BLaER1 treated with 17β-estradiol and CSF1 and Interleukin-3, amounts not matched to agents 10 nM and 100 nM (cell line): ENCODE measurements around the gene CELSR3.
A peak's percentile ranks its signal among the peaks of the same experiment; 100 is the strongest.

ENCODE experiments used
- H3K27ac ChIP-seq, 11 experiments: shearing (Covaris generic); formaldehyde crosslinking; 2 replicates each; pipeline ENCODE4 v1.8.1; 2022
- H3K27me3 ChIP-seq, 11 experiments: shearing (Covaris generic); formaldehyde crosslinking; 2 replicates each; pipeline ENCODE4 v1.8.1; 2022
- H3K36me3 ChIP-seq, 11 experiments: shearing (Covaris generic); formaldehyde crosslinking; 2 replicates each; pipeline ENCODE4 v1.8.1; 2022
- H3K4me1 ChIP-seq, 10 experiments: shearing (Covaris generic); formaldehyde crosslinking; 2 replicates each; pipeline ENCODE4 v1.8.1; 2022
- H3K4me2 ChIP-seq, 11 experiments: shearing (Covaris generic); formaldehyde crosslinking; 2 replicates each; pipeline ENCODE4 v1.8.1; 2022
- H3K4me3 ChIP-seq, 10 experiments: shearing (Covaris generic); formaldehyde crosslinking; 2 replicates each; pipeline ENCODE4 v1.8.1; 2022
- H3K9ac ChIP-seq, 11 experiments: shearing (Covaris generic); formaldehyde crosslinking; 2 replicates each; pipeline ENCODE4 v1.8.1; 2022
- H3K9me3 ChIP-seq, 11 experiments: shearing (Covaris generic); formaldehyde crosslinking; replicated peaks in 1 of 11; 2 replicates each; pipeline ENCODE4 v1.8.1; 2022
- H4K20me1 ChIP-seq, 11 experiments: shearing (Covaris generic); formaldehyde crosslinking; 2 replicates each; pipeline ENCODE4 v1.8.1; 2022
- Cebpa-rat ChIP-seq, 11 experiments: shearing (Covaris generic); IDR thresholded peaks; 2 replicates each; pipeline ENCODE4 v1.8.1; 2022

CELSR3 gene

DNA sequence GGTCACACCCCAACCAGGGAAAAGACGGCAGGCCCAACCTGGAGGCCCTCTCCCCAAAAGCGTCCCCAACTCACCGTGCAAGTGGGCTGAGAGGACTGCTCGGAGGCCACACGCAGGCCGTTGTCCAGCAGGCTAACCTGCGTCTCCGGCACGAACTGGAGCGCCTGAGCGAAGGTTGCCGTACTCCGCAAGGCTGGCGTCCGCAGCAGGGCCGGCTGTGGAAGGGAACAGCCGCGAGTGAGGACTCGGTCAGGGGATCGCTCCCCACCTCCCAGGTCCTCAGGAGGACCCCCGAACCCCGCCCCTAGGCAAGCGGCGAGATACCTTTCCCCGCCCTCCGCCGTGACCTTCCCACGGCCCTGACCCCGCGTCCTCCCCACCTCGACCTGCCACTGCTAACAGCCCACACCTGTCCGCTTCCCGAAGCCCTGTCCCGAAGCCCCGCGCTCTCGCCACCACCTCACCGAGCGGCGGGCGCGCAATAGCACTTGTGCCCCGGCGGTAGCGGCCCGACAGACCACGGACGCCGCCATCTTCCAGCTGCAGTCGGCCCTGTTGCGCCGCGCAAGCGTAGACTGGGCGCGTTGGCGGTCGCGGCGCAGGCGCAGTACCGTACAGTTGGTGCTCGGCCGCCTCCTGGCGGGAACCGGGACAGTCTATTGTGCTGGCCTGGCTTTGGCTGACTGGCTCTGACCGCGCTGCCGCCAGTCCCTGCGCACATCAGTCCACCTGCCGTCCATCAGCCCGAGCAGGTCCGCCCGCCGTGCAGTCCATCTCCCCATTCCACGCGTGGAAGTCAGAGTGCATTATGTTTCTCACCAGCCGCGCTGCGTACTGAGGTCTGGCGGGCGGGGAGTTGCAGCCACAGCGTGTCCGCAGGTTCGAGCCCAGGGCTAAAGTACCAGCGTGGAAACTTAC is 53.3 kb downstream of the CELSR3 start, which contains the start of gene UQCRC1:
UQCRC1 (minus strand) TSS at position 559 of the 918 bp plus-strand sequence; CDS start at position 533, 26 bp downstream.
- H3K4me3 ChIP-seq = peak within 1 kb of the TSS; percentile 76 to 99 (median 94)
- H3K36me3 ChIP-seq = peaks cover 33 to 40% (median 38%) of the 10 kb centered on the region in 11 experiments
- peak within 1 kb of the TSS; percentile 90 to 98 (median 95) for H3K9ac ChIP-seq

DNA sequence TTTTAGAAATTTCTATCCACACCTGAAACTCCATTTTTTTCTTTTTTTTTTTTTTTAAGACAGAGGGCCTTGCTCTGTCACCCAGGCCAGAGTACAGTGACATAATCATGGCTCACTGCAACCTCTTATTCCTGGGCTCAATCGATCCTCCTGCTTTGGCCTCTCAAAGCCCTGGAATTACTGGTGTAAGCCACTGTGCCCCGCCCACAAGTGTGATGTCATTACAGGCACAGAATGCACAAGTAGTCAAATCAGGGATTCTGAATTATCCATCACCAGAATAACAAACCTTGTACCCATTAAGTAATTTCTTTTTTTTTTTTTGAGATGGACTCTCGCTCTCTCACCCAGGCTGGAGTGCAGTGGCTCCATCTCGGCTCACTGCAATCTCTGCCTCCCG is 55.2 kb downstream of the CELSR3 start:
- H3K9ac ChIP-seq = peak overlapping the region in 1 of 11 experiments; percentile 95; a peak in 1 of 22 replicates
- peaks cover 20 to 32% (median 25%) of the 10 kb centered on the region in 10 experiments for H3K4me1 ChIP-seq
- H3K27ac ChIP-seq = no peak overlapping the region
- H3K9me3 ChIP-seq = no peaks in the 10 kb centered on the region
- H3K4me2 ChIP-seq = peak overlapping the region; percentile 83 to 95 (median 93); a peak in 15 of 22 replicates
- H3K36me3 ChIP-seq = peaks cover 51 to 59% (median 56%) of the 10 kb centered on the region in 11 experiments
- H3K27me3 ChIP-seq = no peaks in the 10 kb centered on the region
- H4K20me1 ChIP-seq = peaks cover 4 to 38% (median 34%) of the 10 kb centered on the region in 11 experiments; a peak in 18 of 22 replicates
- H3K4me3 ChIP-seq = peak overlapping the region in 2 of 10 experiments; percentile 93 to 98; a peak in 3 of 20 replicates
- TF ChIP-seq Cebpa-rat (IDR thresholded peaks at IDR 0.05) = no peak

More for the DNA sequence above, 53.3 kb downstream of the CELSR3 start, which contains the start of gene UQCRC1:
- Histone ChIP-seq H3K4me1 (peaks cover 29 to 49% (median 33%) of the 10 kb centered on the region in 10 experiments), H3K27me3 (no peaks in the 10 kb centered on the region), H4K20me1 (peaks cover 4 to 23% (median 17%) of the 10 kb centered on the region in 11 experiments; a peak in 16 of 22 replicates), H3K9me3 (peaks cover 0 to 2% (median 0%) of the 10 kb centered on the region in 11 experiments; a peak in 2 of 22 replicates), H3K27ac (peak within 1 kb of the TSS; percentile 87 to 95 (median 89)), H3K4me2 (peak within 1 kb of the TSS; percentile 83 to 95 (median 93))
- TF ChIP-seq Cebpa-rat (IDR thresholded peaks at IDR 0.05) = no peak

DNA sequence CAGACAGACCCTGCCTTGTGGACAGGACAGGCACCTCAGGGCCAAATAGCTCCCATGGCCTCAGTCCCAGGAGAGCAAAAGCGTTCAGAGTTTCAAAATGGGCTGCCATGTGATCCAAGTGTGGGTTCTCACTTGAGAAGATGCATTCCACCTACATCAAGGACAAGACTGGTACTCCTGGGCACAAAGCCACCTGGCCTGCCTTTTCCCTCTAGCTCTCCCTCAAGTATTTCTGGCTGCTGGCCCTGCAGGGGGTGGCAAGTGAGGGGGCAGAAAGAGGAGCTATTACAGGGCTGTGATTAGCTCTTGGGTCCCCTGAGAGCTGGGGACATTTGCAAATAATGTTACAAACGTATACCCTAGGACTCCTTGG is 61.1 kb downstream of the CELSR3 start:
- Histone ChIP-seq H3K9ac (no peak overlapping the region), H3K27me3 (peaks cover 0 to 7% (median 3%) of the 10 kb centered on the region in 11 experiments; a peak in 16 of 22 replicates), H3K4me2 (no peak overlapping the region), H3K4me3 (no peak overlapping the region), H3K9me3 (no peaks in the 10 kb centered on the region), H3K27ac (no peak overlapping the region), H3K4me1 (peaks cover 24 to 33% (median 28%) of the 10 kb centered on the region in 10 experiments), H4K20me1 (peaks cover 31 to 95% (median 88%) of the 10 kb centered on the region in 11 experiments; a peak in 21 of 22 replicates), H3K36me3 (peaks cover 91 to 100% (median 95%) of the 10 kb centered on the region in 11 experiments)
- no peak for TF ChIP-seq Cebpa-rat (IDR thresholded peaks at IDR 0.05)

GRCh38 chr3:48600711-48601621 is 61.7 kb downstream of the CELSR3 start:
- Histone ChIP-seq H3K36me3 (peaks cover 85 to 96% (median 89%) of the 10 kb centered on the region in 11 experiments), H3K4me3 (no peak overlapping the region), H3K27ac (no peak overlapping the region), H3K4me1 (peaks cover 24 to 35% (median 28%) of the 10 kb centered on the region in 10 experiments), H3K9ac (no peak overlapping the region), H4K20me1 (peaks cover 37 to 100% (median 92%) of the 10 kb centered on the region in 11 experiments; a peak in 21 of 22 replicates), H3K4me2 (no peak overlapping the region; a peak in 1 of 22 replicates), H3K9me3 (no peaks in the 10 kb centered on the region), H3K27me3 (peaks cover 3 to 13% (median 9%) of the 10 kb centered on the region in 11 experiments)
- no peak for TF ChIP-seq Cebpa-rat (IDR thresholded peaks at IDR 0.05)

DNA sequence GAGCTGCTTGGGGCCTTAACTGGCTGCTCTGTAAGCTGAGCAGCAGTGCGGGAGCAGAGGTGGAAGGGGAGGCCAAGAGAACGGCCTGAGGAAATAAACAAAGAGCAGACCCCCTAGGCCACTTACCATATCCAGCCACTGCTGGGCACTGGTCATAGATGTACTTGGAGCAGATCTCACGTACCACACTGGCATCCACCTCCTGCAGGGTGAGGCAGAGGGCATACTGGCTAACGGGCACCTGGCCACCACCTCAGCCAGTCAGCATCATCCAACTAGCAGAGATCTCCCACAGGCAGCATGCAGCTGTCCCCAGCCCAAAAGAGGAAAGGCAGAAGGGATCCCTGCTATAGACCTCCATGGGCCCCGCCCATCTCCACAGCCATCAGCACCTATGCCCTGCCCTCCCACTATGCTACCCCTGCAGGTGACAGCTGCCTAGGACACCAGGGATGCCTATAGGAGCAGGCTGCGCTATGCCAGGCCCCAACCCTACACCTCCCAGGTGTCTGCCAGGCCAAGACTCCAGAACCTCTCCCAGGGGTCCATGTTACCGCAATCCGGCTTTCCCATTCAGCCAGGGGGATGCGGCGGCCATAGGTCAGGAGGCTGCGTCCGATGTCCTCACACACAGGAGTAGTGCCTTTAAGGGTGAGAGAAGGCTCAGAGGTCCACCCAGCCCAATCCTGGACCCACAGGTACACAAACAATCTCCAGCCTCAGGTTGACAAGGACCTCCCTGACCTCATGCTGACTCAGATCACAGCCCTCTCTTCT is 63.0 kb downstream of the CELSR3 start:
- H3K27me3 ChIP-seq = peaks cover 15 to 26% (median 22%) of the 10 kb centered on the region in 11 experiments
- peaks cover 72 to 83% (median 76%) of the 10 kb centered on the region in 11 experiments for H3K36me3 ChIP-seq
- peaks cover 26 to 47% (median 34%) of the 10 kb centered on the region in 10 experiments for H3K4me1 ChIP-seq
- H3K4me3 ChIP-seq = no peak overlapping the region
- H3K4me2 ChIP-seq = peak overlapping the region; percentile 32 to 85 (median 71); a peak in 21 of 22 replicates
- H3K9me3 ChIP-seq = no peaks in the 10 kb centered on the region
- peaks cover 35 to 99% (median 88%) of the 10 kb centered on the region in 11 experiments; a peak in 21 of 22 replicates for H4K20me1 ChIP-seq
- H3K9ac ChIP-seq = peak overlapping the region in 5 of 11 experiments; percentile 6 to 56 (median 28); a peak in 4 of 22 replicates
- TF ChIP-seq Cebpa-rat (IDR thresholded peaks at IDR 0.05) = no peak
- H3K27ac ChIP-seq = peak overlapping the region in 2 of 11 experiments; percentile 35 to 45; a peak in 1 of 22 replicates

- peaks cover 34 to 99% (median 84%) of the 10 kb centered on the region in 11 experiments; a peak in 21 of 22 replicates for H4K20me1 ChIP-seq
- peak overlapping the region in 4 of 11 experiments; percentile 5 to 45 (median 39); a peak in 2 of 22 replicates for H3K27ac ChIP-seq
- H3K9me3 ChIP-seq = no peaks in the 10 kb centered on the region
- no peak for TF ChIP-seq Cebpa-rat (IDR thresholded peaks at IDR 0.05)
- H3K4me1 ChIP-seq = peaks cover 28 to 52% (median 36%) of the 10 kb centered on the region in 10 experiments
- H3K27me3 ChIP-seq = peaks cover 22 to 32% (median 28%) of the 10 kb centered on the region in 11 experiments
- H3K4me3 ChIP-seq = no peak overlapping the region
- peak overlapping the region; percentile 32 to 85 (median 71); a peak in 21 of 22 replicates for H3K4me2 ChIP-seq
- peak overlapping the region in 6 of 11 experiments; percentile 7 to 56 (median 26); a peak in 4 of 22 replicates for H3K9ac ChIP-seq
- H3K36me3 ChIP-seq = peaks cover 66 to 77% (median 70%) of the 10 kb centered on the region in 11 experiments
Measured at GRCh38 chr3:48599077-48599501, 63.6 kb downstream of the CELSR3 start.

DNA sequence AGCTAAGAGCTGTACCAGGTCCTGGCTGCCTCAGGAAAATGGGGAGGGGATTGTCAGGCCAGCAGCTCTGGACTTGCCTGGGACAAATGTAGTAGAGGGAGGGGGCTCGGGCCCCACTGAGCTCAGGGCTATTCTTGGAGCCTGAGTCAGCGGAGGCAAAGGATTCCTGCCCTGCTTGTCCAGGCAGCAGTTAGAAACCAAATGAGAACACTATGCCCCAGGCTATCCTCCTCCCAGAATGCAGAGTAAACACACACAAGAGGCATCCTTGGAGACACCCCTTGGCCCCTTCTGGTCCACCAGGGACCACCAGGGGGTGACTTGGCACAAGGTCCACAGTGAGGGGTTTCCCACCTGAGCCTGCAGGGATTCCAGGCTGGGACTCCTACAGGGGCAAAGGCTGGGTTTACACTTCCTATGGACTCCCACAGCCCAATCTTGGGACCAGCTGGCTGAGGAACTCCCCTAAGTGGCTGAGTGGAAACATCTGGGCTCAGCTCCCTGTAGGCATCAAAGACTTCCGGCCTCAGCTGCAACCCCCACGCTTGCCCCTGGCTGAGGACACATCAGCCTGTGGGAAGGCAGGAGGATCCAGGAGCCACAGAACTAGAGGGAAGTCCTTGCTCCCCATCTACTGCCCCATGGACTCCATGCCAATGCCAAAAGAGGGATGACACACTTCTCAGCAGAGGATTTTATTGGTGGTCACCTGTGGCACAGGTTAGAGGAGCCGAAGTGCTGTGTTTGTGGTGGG is 64.2 kb downstream of the CELSR3 start:
- no peak for TF ChIP-seq Cebpa-rat (IDR thresholded peaks at IDR 0.05)
- Histone ChIP-seq H3K9me3 (no peaks in the 10 kb centered on the region), H3K27ac (peak overlapping the region in 6 of 11 experiments; percentile 5 to 45 (median 38); a peak in 7 of 22 replicates), H4K20me1 (peaks cover 34 to 99% (median 79%) of the 10 kb centered on the region in 11 experiments; a peak in 21 of 22 replicates), H3K4me2 (peak overlapping the region; percentile 32 to 85 (median 71); a peak in 21 of 22 replicates), H3K27me3 (peaks cover 27 to 38% (median 34%) of the 10 kb centered on the region in 11 experiments), H3K4me1 (peaks cover 28 to 52% (median 36%) of the 10 kb centered on the region in 10 experiments), H3K4me3 (no peak overlapping the region), H3K36me3 (peaks cover 60 to 71% (median 64%) of the 10 kb centered on the region in 11 experiments), H3K9ac (peak overlapping the region in 6 of 11 experiments; percentile 7 to 56 (median 22); a peak in 4 of 22 replicates)
